Stimulated activated CD8-positive, alpha-beta memory T cell treated with anti-CD3 and anti-CD28 coated beads, Interleukin-4, amount 100 ng/mL, for 1 hour (primary cell): ENCODE results near the gene PAQR6.

Experiments
- DNase-seq, 2 donors: peaks; one replicate each; pipeline ENCODE4 v3.0.0-alpha.2; 2020; ENCODE audit warnings: low read depth in 2 of 2, low spot score in 1 of 2

Gene PAQR6

GRCh38 chr1:156247460-156248322 is at the start of gene PAQR6:
Gene PAQR6 (minus strand): TSS chr1:156248056. CDS start chr1:156246731, 1,325 bp downstream.
- no peak for DNase-seq

- no peak for DNase-seq
Measured at GRCh38 chr1:156295391-156295947, 47.6 kb upstream of the PAQR6 start, which contains the start of gene GLMP. Gene GLMP (minus strand): TSS chr1:156295679. CDS start chr1:156295645, 34 bp downstream.

- no peak for DNase-seq
Measured at GRCh38 chr1:156293895-156294294, 46.0 kb upstream of the PAQR6 start.

- no peak for DNase-seq
Measured at GRCh38 chr1:156293098-156293434, 45.2 kb upstream of the PAQR6 start.

GRCh38 chr1:156291226-156292061 is 43.6 kb upstream of the PAQR6 start:
- DNase-seq: no peak

- no peak for DNase-seq
Measured at GRCh38 chr1:156289857-156290256, 42.0 kb upstream of the PAQR6 start.

GRCh38 chr1:156286061-156286460 is 38.2 kb upstream of the PAQR6 start:
- DNase-seq: no peak

- DNase-seq: no peak
Measured at GRCh38 chr1:156285437-156285836, 37.6 kb upstream of the PAQR6 start.

- DNase-seq: no peak
Measured at GRCh38 chr1:156284757-156285156, 36.9 kb upstream of the PAQR6 start.

GRCh38 chr1:156284112-156284511 is 36.3 kb upstream of the PAQR6 start, which contains the start of gene TMEM79:
Gene TMEM79 (plus strand): TSS chr1:156284325. CDS start chr1:156285227, 902 bp downstream.
- no peak for DNase-seq

- DNase-seq: no peak
Measured at GRCh38 chr1:156283521-156283920, 35.7 kb upstream of the PAQR6 start.

- peak; percentile 79 to 87 for DNase-seq
Measured at GRCh38 chr1:156282479-156283222, 34.8 kb upstream of the PAQR6 start, which contains the start of gene SMG5. Gene SMG5 (minus strand): TSS chr1:156282825. CDS start chr1:156282680, 145 bp downstream.

GRCh38 chr1:156281693-156282478 is 34.0 kb upstream of the PAQR6 start:
- DNase-seq: no peak

GRCh38 chr1:156281281-156281680 is 33.4 kb upstream of the PAQR6 start:
- no peak for DNase-seq

GRCh38 chr1:156279837-156280236 is 32.0 kb upstream of the PAQR6 start:
- DNase-seq: no peak

GRCh38 chr1:156276966-156277381 is 29.1 kb upstream of the PAQR6 start:
- no peak for DNase-seq

GRCh38 chr1:156276532-156276931 is 28.7 kb upstream of the PAQR6 start:
- DNase-seq: no peak

- DNase-seq: no peak
Measured at GRCh38 chr1:156270314-156270713, 22.5 kb upstream of the PAQR6 start.

GRCh38 chr1:156268336-156268735 is 20.5 kb upstream of the PAQR6 start:
- DNase-seq: no peak

GRCh38 chr1:156266051-156266450 is 18.2 kb upstream of the PAQR6 start:
- no peak for DNase-seq
